GM08714 (cell line): ENCODE data around the gene OGFR.

ENCODE experiments used
- H3K4me3 ChIP-seq: fragments of 200-500 bp; sonication (Bioruptor generic); 2 replicates; pipeline ENCODE4 v1.5.1; 2014; ENCODE audit warnings: mild to moderate bottlenecking, low read length, inconsistent platforms
- ZNF274 ChIP-seq: IDR thresholded peaks from 2 replicates; pipeline ENCODE4 v1.6.1; 2012; ENCODE audit warnings: mild to moderate bottlenecking, low read depth, low read length

The OGFR gene

GRCh38 chr20:62765432-62766070 lies 39.1 kb upstream of the OGFR start:
- H3K4me3 ChIP-seq: no peak overlapping the region
- TF ChIP-seq ZNF274: no peak

- TF ChIP-seq ZNF274: no peak
- no peak overlapping the region for H3K4me3 ChIP-seq
Measured at GRCh38 chr20:62766071-62766450, 38.6 kb upstream of the OGFR start.

- H3K4me3 ChIP-seq: no peak overlapping the region
- no peak for TF ChIP-seq ZNF274
Measured at GRCh38 chr20:62766716-62767115, 37.9 kb upstream of the OGFR start.

GRCh38 chr20:62768234-62768546 lies 36.4 kb upstream of the OGFR start:
- TF ChIP-seq ZNF274: no peak
- H3K4me3 ChIP-seq: no peak overlapping the region

GRCh38 chr20:62768551-62769287 lies 35.9 kb upstream of the OGFR start:
- no peak overlapping the region for H3K4me3 ChIP-seq

GRCh38 chr20:62769346-62770071 lies 35.1 kb upstream of the OGFR start:
- TF ChIP-seq ZNF274: no peak
- H3K4me3 ChIP-seq: no peak overlapping the region

More at GRCh38 chr20:62768551-62769287, 35.9 kb upstream of the OGFR start:
- no peak for TF ChIP-seq ZNF274

- H3K4me3 ChIP-seq: no peak overlapping the region
- TF ChIP-seq ZNF274: no peak
Measured at GRCh38 chr20:62770111-62770910, 34.3 kb upstream of the OGFR start.

GRCh38 chr20:62770916-62771315 lies 33.7 kb upstream of the OGFR start:
- H3K4me3 ChIP-seq: no peak overlapping the region
- no peak for TF ChIP-seq ZNF274

- no peak overlapping the region for H3K4me3 ChIP-seq
- no peak for TF ChIP-seq ZNF274
Measured at GRCh38 chr20:62771396-62772102, 33.1 kb upstream of the OGFR start.

GRCh38 chr20:62772103-62772611 lies 32.5 kb upstream of the OGFR start:
- no peak for TF ChIP-seq ZNF274
- no peak overlapping the region for H3K4me3 ChIP-seq

GRCh38 chr20:62772619-62772989 lies 32.0 kb upstream of the OGFR start:
- H3K4me3 ChIP-seq: no peak overlapping the region
- no peak for TF ChIP-seq ZNF274

- H3K4me3 ChIP-seq: no peak overlapping the region
- TF ChIP-seq ZNF274: no peak
Measured at GRCh38 chr20:62772990-62773844, 31.4 kb upstream of the OGFR start.

GRCh38 chr20:62773845-62774714 lies 30.6 kb upstream of the OGFR start:
- H3K4me3 ChIP-seq: no peak overlapping the region
- no peak for TF ChIP-seq ZNF274
